HG03064 (cell line): ENCODE measurements around the gene TTBK1.

ENCODE experiments used
- ATAC-seq: cut with Tn5 transposase; IDR thresholded peaks from one replicate; pipeline ENCODE4 v1.9.1; 2021; ENCODE audit warnings: low read depth; ENCODE audit not compliant: unreplicated experiment

The TTBK1 gene

DNA sequence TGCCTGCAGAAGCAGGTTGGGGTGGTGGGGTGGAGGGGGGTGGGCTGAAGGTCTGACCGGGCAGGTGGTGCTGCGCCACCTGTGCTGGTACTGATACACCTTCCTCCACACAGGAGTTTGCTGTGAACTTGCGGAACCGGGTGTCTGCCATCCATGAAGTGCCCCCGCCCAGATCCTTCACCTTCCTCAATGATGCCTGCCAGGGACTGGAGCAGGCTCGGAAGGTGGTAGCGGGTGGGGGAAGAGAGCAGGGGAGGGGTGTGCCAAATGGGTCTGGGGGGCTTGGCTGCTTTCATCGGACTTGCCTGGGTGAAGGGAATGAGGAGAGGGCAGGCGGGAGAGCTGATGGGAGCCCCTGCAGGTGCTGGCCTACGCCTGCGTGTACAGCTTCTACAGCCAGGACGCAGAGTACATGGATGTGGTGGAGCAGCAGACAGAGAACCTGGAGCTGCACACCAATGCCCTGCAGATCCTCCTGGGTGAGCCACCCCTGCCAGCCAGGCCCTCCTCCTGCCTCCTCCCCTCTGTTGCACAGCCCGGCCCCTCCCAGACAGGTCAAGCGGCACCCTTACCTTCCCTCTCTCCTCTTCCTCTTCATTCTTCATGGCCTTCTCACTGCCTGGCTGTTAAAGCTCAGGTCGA is 20.7 kb upstream of the TTBK1 start:
- ATAC-seq, result no peak

GRCh38 chr6:43223175-43223574 is 20.1 kb upstream of the TTBK1 start:
- ATAC-seq, result no peak

DNA sequence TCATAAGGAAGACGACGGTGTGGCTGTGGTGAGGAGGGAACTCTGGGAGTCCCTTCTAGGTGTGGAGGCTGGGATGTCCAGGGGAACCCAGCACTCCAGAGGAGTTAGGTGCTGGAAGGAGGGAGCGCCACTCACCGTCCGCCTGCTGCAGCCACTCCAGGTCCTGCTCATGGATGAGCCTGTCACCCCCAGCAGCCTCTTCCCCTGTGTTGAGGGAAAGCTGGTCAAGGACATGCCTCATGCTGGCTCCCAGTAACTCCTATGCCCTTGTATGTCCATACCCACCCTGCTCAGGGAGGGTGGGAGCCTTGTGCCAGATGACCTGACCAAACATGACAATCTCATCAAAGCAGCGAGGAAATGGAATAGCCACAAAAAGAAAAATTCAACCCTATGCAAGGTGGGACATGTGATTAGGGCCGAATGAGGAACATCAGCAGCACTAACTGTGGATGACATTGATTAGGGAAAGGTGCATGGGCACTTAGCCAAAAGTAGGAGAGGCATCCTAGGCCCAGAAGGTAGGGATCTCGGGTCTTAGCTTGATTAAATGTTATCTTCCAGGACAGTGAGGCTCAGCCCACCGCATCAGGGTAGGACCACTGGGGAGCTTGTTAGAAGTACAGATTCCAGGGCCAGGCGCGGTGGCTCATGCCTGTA is 17.0 kb upstream of the TTBK1 start:
- ATAC-seq, result no peak

- ATAC-seq, result peak; percentile 79
Measured at GRCh38 chr6:43228951-43229802, 14.1 kb upstream of the TTBK1 start, which contains the start of gene DNPH1. DNPH1 (minus strand) TSS chr6:43229481; CDS start chr6:43229456, 25 bp downstream.

DNA sequence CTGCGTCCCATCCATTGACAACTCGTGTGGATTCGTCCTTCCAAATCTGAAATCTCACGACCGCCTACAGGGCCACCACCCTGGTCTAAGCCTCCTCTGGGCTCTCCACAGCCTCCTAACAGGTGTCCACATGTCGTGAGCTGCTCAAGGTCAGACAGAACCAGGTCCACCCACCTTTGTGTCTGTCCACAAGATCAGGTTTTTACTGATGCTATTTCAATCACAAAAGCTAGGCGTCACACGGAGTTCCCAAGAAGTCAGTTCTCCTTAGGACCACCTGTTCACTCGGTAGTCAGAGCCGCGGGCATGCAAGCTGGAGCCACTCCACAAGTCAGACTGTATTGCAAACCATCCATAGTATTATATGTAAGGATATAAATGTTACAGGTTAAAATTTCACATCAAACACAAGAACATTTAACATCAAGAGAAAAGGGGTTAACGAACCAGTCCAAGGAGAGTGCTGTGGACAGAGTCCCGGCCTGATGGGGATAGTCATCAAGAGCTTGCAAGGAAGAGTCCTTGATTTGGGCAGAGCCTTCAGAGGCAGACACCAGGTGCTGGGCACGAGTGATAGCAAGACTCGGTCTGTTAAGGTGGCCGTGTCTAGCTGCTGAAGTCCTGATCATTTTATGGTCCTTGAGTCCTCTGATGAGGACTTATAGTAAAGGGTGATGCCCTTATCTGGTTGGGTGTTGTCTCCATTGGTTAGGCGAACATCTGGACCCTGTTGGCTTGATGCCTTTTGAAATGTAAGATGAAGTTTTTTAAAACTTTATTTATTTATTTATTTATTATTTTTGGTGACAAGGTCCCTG is 13.3 kb upstream of the TTBK1 start:
- ATAC-seq, result no peak

- no peak for ATAC-seq
Measured at GRCh38 chr6:43231053-43231452, 12.2 kb upstream of the TTBK1 start.

DNA sequence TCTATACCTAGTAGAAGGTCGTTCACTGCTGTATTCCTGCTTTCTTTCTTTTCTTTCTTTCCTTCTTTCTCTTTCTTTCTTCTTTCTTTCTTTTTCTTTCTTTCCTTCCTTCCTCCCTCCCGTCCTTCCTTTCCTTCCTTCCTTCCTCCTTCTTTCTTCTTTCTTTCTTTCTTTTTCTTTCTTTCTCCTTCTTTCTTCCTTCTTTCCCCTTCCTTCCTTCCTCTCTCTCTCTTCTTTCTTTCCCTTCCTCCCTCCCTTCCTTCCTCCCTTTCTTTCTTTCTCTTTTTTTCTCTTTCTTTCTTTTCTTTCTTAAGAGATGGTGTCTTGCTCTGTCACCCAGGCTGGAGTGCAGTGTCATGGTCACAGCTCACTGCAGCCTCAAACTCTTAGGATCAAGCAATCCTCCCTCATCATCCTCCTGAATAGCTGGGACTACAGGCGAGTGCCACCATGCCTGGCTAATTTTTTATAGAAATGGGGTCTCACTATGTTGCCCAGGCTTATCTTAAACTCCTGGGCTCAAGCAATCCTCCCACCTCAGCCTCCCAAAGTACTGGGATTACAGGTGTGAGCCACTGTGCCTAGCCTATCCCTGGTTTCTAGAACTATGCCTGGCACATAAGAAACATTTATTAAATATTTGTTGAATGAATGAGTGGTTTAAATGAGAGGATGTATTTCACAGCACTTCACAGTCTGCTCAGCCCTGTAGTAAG is 11.4 kb upstream of the TTBK1 start:
- no peak for ATAC-seq

DNA sequence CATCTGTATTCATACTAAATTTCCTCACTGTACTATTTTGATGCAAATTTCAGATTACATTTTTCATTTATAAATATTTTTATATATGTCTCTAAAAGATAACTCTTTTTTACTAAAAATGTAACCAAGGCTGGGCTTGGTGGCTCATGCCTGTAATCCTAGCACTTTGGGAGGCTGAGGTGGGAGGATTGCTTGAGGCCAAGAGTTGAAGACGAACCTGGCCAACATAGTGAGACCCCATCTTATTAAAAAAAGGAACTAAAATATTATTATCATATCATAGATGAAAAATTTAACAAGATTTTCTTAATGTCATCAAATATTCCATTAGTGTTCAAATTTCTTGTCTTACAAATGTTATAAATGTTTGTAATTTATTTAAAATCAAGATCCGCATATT is 7.4 kb upstream of the TTBK1 start:
- ATAC-seq, result no peak

DNA sequence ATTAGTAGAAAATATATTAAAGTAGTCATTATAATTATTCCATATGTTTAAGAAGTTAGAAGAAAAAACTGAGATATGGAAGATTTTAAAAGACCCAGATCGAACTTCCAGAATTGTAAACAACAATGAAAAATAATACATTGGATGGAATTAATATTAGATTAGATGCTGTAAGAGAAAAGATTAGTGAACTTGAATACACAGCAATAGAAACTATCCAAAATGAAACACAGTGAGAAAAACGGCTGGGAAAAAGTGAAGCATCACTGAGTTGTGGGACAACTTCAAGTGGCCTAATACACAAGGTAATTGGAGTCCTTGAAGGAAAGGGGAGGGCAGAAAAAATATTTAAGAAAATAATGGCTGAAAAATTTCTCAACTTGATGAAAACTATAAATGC is 4.2 kb upstream of the TTBK1 start:
- no peak for ATAC-seq

DNA sequence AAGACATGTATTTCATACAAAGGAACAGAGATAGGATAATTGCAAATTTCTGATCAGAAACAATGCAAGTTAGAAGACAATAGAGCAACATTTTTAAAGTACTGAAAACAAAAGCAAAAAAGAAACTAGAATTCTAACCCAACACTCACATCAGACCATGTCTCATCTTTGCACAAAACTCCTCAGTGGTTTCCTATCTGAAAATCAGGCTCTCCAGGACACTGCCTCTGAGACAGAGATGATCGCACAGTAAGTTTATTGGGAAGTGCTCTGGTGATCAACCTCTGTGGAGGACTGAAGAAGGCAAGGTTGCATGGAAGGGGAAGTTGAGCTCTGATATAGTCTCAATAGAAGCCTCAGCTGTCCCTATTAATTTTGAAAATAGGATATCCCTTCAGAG is 2.3 kb upstream of the TTBK1 start:
- ATAC-seq, result no peak

DNA sequence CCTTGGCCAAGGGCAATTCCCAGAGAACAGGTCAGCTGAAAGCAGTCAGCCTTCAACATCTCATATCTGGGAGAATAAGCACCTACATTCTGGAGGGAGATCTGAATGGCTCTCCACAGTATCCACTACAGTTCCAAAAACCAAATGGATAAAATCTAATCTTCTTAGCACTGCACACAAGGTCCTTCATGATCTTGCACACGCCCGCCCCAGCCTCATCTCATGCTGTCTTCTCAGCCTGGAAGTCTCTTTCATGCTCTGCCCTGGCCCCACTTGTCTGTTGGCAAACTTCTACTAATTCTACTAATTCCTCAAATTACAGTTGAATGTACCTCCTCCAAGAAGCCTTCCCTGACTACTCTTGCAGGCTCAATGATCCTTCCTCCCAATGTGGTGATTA is 1.8 kb upstream of the TTBK1 start:
- ATAC-seq, result no peak

GRCh38 chr6:43243664-43244321 is 512 bp downstream of the TTBK1 start:
- no peak for ATAC-seq

DNA sequence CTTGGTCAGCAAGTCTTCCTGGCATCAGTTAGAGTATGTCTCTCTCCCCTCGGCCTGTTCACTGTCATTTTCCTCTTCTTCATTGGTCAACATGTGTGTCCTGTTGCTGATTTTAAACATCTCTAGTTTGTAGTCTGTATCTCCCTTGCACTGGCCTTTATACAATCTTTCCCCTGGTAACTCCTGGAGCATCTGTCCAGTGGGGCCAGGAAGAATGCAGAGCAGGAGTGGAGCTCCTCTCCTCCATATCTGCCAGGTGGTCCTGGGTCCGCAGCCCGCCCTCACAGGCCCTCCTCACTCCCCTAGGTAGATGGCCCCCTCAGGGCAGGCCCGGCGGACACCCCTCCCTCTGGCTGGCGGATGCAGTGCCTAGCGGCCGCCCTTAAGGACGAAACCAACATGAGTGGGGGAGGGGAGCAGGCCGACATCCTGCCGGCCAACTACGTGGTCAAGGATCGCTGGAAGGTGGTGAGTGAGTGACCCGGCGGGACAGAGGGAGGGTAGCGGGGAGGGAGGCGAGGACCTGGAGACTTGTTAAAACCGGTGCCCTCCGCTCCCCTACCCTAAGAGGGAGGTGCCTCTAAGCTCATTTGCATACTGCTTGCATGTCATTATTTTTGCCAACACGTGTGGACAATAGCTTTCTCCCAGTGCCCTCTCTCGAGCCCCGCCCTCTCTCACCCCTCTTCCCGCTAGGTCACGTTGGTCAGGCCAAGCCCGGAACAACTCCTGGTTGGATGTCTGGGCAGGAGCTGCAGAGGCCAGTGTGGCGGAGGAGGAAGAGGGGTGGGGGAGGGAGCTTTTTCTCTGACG is 3.2 kb downstream of the TTBK1 start:
- peak; percentile 20 for ATAC-seq

- ATAC-seq, result peak; percentile 83
Measured at GRCh38 chr6:43247114-43247999, 4.1 kb downstream of the TTBK1 start.

DNA sequence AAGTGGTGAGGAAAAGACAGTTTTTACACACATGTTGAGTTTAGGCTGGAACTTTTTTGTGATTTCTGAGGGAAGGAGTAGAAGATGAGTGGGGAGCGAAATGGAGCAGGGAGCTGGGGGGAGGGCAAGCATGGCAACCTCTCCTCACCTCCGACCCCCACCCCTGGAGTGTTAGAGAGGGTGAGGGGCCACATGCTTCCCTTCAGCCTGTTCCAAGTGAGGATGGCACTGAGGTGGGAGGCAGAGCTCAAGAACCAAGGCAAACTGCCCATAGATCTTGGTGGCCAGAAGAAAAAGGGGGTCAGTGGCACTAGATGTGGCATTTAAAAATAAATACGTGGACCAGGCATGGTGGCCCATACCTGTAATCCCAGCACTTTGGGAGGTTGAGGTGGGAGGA is 4.8 kb downstream of the TTBK1 start:
- ATAC-seq, result no peak

DNA sequence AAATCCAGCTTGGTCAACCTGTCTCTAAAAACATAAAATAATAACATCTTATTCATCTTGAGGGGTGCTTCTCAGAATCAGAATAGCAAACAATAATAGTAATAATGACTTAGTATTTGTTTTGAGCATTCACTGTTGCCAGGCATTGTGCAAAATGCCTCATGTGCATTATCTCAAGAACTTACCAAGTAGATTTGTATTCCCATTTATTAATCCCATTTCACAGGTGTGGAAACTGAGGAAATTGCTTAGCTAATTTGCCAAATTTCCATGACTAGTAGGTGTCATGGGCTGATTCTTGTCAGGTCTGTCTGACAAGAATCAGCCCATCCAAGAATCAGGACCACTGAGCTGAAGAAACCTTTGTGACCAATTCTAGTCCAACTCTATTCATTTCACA is 5.5 kb downstream of the TTBK1 start:
- ATAC-seq, result no peak

GRCh38 chr6:43250992-43251373 is 7.7 kb downstream of the TTBK1 start:
- no peak for ATAC-seq

DNA sequence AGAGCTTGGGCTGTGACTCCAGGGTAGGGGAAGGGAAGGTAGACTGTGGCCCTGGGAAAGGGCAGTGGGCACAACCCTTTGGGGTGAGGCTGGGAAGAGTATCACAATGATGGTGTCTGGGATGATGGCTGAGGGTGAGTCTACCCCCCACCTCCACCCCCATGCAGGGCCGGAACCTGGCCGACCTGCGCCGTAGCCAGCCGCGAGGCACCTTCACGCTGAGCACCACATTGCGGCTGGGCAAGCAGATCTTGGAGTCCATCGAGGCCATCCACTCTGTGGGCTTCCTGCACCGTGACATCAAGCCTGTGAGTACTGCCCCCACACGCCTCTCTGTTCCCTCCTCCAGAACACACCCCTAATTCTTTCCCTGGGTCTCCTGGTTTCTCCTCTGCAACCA is 10.1 kb downstream of the TTBK1 start:
- ATAC-seq, result no peak
